ENCODE data around the gene BHMT.

BHMT gene

DNA sequence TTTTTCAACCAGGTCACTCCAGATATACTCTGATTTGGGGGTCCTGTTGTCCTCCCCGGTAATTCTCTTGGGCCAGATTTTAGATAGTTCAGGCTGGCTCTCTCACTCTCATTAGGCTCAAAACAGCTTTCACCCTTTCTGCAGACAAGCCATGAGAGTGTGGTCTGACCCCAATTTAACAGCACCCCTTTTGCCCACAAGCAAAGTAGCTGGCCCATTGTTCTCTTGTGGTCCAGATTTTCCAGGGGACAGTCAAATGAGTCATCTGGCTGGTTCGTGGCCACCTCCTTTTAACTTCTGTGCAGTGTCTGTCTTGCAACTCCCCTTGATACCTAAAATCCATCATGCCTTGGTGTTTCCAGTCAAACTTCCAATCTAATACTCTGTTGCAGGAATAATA lies 25.5 kb upstream of the BHMT start:
- Histone ChIP-seq H3K27me3 (ENCODE audit: control insufficient read depth in 1 of 2, insufficient read depth in 2 of 2, low read length in 2 of 2) (no peaks in the 10 kb centered on the region), H3K9ac (ENCODE audit: low read length) (no peak overlapping the region), H3K4me1 (ENCODE audit: insufficient read depth, low read length) (no peaks in the 10 kb centered on the region), H3K36me3 (ENCODE audit: insufficient read depth, low read length) (no peaks in the 10 kb centered on the region), H3K9me3 (ENCODE audit: low read length) (no peaks in the 10 kb centered on the region), H3K27ac (ENCODE audit: low read depth, low read length) (no peak overlapping the region), H3K4me3 (ENCODE audit: low read depth in 1 of 2, low read length in 2 of 2) (no peak overlapping the region)

DNA sequence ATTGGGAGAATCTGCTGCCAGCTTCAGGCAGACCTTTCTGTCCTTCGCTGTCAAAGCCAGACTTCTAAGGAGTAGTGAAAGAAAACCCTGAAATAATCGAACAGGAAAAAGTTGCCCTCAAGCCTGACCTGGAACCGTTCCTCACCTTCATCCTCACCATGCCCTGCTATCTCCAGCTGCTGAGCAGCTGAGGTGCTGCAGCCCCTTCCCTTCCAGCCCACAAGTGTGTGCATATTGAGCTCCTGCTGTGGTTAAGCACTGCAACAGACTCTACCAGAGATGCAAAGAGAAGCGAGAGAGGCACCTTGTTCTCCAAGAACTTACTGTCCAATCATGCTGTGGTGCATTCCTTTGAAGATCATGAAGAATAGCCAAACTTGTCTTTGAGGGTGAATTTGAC lies 23.1 kb upstream of the BHMT start:
- no peaks in the 10 kb centered on the region for H3K27me3 ChIP-seq (ENCODE audit: control insufficient read depth in 1 of 2, insufficient read depth in 2 of 2, low read length in 2 of 2)
- no peak overlapping the region for H3K27ac ChIP-seq (ENCODE audit: low read depth, low read length)
- no peak overlapping the region for H3K4me3 ChIP-seq (ENCODE audit: low read depth in 1 of 2, low read length in 2 of 2)
- no peak overlapping the region for H3K9ac ChIP-seq (ENCODE audit: low read length)
- H3K4me1 ChIP-seq (ENCODE audit: insufficient read depth, low read length) = no peaks in the 10 kb centered on the region
- H3K36me3 ChIP-seq (ENCODE audit: insufficient read depth, low read length) = no peaks in the 10 kb centered on the region
- H3K9me3 ChIP-seq (ENCODE audit: low read length) = no peaks in the 10 kb centered on the region

DNA sequence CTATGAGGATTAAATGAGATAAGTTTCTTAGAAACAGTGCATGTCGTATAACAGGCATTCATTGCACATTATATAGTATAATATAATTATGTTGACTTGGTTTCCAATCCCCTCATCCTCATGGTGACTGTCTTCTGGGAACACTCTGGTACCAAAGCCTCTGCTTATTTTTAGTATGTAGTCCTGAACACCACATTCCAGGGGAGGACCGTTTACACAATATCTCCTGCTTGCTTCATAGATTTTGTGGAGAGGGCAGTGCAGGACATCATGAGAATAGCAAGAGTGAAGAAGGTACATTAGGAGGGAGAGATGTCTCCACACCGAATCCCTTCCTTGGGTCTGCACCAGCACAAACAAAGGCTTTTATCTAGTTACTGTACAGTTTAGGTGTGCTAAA lies 20.5 kb upstream of the BHMT start:
- no peak overlapping the region for H3K4me3 ChIP-seq (ENCODE audit: low read depth in 1 of 2, low read length in 2 of 2)
- no peaks in the 10 kb centered on the region for H3K27me3 ChIP-seq (ENCODE audit: control insufficient read depth in 1 of 2, insufficient read depth in 2 of 2, low read length in 2 of 2)
- H3K9ac ChIP-seq (ENCODE audit: low read length) = no peak overlapping the region
- no peak overlapping the region for H3K27ac ChIP-seq (ENCODE audit: low read depth, low read length)
- no peaks in the 10 kb centered on the region for H3K9me3 ChIP-seq (ENCODE audit: low read length)
- H3K36me3 ChIP-seq (ENCODE audit: insufficient read depth, low read length) = no peaks in the 10 kb centered on the region
- H3K4me1 ChIP-seq (ENCODE audit: insufficient read depth, low read length) = no peaks in the 10 kb centered on the region

DNA sequence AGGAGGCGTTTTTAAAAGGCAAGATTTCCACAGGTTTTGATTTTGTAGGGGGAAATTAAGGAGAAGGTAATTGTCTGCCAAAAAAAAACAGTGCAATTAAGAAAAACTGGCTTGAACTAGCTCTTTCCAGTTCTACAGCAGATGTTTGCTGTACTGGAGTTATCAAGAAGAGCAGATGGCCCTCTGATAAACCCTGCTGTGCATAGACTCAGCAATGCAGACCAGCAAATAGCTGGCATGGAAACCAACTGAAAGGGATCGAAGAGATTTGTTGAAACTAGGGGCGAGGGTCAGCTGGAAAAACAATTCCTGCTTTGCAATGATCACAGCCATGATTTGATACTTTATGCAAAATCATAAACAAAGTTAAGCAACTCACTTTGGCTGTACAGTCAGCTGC lies 17.8 kb upstream of the BHMT start:
- Histone ChIP-seq H3K4me1 (ENCODE audit: insufficient read depth, low read length) (no peaks in the 10 kb centered on the region), H3K9ac (ENCODE audit: low read length) (no peak overlapping the region), H3K36me3 (ENCODE audit: insufficient read depth, low read length) (no peaks in the 10 kb centered on the region), H3K27ac (ENCODE audit: low read depth, low read length) (no peak overlapping the region), H3K9me3 (ENCODE audit: low read length) (no peaks in the 10 kb centered on the region), H3K4me3 (ENCODE audit: low read depth in 1 of 2, low read length in 2 of 2) (no peak overlapping the region), H3K27me3 (ENCODE audit: control insufficient read depth in 1 of 2, insufficient read depth in 2 of 2, low read length in 2 of 2) (no peaks in the 10 kb centered on the region)

DNA sequence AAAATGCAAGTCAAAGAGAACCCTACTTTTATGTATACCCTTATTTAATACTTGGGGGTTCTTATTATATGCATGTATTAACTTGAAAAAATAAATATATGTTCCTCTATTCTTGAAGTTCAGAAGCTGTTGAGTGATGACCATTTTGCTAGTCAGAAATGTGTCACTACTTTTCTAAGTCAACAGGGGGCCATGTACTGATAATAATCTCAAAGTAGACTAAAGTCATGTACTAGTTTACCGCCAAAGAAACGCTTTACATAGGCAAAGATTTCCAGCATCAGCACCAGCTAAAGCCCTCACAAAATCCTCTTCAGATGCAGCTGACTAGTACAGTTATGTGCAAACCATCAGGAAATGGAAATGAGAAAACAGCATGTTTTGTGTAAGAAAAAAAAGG lies 5.7 kb upstream of the BHMT start:
- Histone ChIP-seq H3K27me3 (ENCODE audit: control insufficient read depth in 1 of 2, insufficient read depth in 2 of 2, low read length in 2 of 2) (no peaks in the 10 kb centered on the region), H3K4me1 (ENCODE audit: insufficient read depth, low read length) (peaks cover 17% of the 10 kb centered on the region), H3K9ac (ENCODE audit: low read length) (no peak overlapping the region), H3K4me3 (ENCODE audit: low read depth in 1 of 2, low read length in 2 of 2) (no peak overlapping the region), H3K27ac (ENCODE audit: low read depth, low read length) (no peak overlapping the region), H3K9me3 (ENCODE audit: low read length) (no peaks in the 10 kb centered on the region), H3K36me3 (ENCODE audit: insufficient read depth, low read length) (no peaks in the 10 kb centered on the region)

DNA sequence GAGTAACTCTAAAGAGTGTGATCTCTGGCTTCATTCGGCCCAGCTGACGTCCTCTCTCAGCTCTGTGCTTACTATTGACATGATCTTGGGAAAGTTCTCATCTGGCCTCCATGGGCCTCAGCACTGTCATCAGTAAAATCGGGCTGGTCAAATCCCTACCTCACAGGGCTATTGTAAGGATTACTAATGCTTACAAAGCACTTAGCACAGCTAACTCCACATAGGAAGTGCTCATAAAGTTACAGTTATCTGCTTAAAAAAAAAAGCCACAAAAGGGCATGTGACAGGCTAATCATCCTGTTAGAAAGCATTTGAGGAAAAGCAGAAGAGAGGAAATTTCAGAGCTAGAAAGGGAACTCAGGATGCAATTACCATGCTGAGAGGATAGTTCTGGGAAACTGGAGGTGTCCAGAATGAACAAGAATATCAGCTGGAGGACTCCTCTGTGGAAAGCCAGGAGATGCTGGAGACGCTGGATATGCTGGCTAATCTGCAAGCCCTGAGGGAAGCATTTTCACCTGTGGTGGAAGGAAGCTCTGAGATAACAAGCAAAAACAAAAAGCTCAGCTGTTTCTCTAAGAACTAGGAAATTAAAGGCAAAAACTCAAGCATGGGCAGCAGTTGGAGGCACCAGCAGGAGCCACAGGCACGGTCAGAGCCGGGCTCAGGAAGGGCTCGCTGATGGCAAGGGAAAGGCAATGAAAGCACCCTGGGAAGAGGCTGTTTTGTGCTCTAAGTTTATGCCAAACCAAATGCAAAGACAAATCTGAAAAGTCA lies 4.4 kb upstream of the BHMT start:
- Histone ChIP-seq H3K9me3 (ENCODE audit: low read length) (no peaks in the 10 kb centered on the region), H3K27me3 (ENCODE audit: control insufficient read depth in 1 of 2, insufficient read depth in 2 of 2, low read length in 2 of 2) (peaks cover 0 to 12% of the 10 kb centered on the region in 2 donors), H3K4me3 (ENCODE audit: low read depth in 1 of 2, low read length in 2 of 2) (no peak overlapping the region), H3K27ac (ENCODE audit: low read depth, low read length) (no peak overlapping the region), H3K9ac (ENCODE audit: low read length) (no peak overlapping the region), H3K4me1 (ENCODE audit: insufficient read depth, low read length) (peaks cover 17% of the 10 kb centered on the region), H3K36me3 (ENCODE audit: insufficient read depth, low read length) (no peaks in the 10 kb centered on the region)

DNA sequence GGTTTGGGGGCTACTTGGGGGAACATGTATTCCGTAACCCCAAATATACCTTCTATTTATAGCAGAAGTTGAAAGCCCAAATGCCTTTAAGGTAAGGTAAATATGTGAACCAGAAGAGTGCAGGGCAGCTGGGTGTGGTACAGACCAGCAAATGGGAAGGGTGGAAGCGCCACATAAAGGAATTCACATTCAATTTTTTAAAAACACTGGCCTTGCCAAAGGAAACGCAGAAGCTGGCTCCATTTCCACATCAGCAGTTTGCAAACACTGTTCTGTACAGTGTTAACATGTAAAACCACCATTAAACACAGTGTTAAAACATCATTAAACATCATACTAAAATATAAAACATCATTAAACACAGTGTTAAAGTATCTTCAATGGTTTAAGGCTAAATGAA lies 3.5 kb upstream of the BHMT start:
- H3K4me3 ChIP-seq (ENCODE audit: low read depth in 1 of 2, low read length in 2 of 2) = no peak overlapping the region

DNA sequence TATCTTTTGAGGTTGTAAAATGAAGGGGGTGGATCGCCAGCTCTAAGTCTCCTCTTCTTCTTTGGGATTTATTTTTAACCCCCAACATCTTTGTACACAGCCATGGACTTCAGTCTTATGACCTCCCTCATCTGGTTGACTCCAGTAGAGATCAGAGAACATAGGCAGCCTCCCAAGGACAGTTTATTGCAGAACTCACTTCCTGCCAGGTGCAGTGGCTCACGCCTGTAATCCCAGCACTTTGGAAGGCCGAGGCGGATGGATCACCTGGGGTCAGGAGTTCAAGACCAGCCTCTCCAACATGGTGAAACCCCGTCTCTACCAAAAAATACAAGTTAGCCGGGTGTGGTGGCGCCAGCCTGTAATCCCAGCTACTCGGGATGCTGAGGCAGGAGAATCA lies 2.8 kb upstream of the BHMT start:
- peaks cover 0 to 21% of the 10 kb centered on the region in 2 donors for H3K27me3 ChIP-seq (ENCODE audit: control insufficient read depth in 1 of 2, insufficient read depth in 2 of 2, low read length in 2 of 2)
- H3K27ac ChIP-seq (ENCODE audit: low read depth, low read length) = no peak overlapping the region
- H3K4me1 ChIP-seq (ENCODE audit: insufficient read depth, low read length) = peaks cover 17% of the 10 kb centered on the region
- no peak overlapping the region for H3K4me3 ChIP-seq (ENCODE audit: low read depth in 1 of 2, low read length in 2 of 2)
- no peaks in the 10 kb centered on the region for H3K36me3 ChIP-seq (ENCODE audit: insufficient read depth, low read length)
- no peak overlapping the region for H3K9ac ChIP-seq (ENCODE audit: low read length)
- H3K9me3 ChIP-seq (ENCODE audit: low read length) = no peaks in the 10 kb centered on the region

More for the DNA sequence above, 3.5 kb upstream of the BHMT start:
- Histone ChIP-seq H3K27ac (ENCODE audit: low read depth, low read length) (no peak overlapping the region), H3K9ac (ENCODE audit: low read length) (no peak overlapping the region), H3K36me3 (ENCODE audit: insufficient read depth, low read length) (no peaks in the 10 kb centered on the region), H3K9me3 (ENCODE audit: low read length) (no peaks in the 10 kb centered on the region), H3K27me3 (ENCODE audit: control insufficient read depth in 1 of 2, insufficient read depth in 2 of 2, low read length in 2 of 2) (peaks cover 0 to 20% of the 10 kb centered on the region in 2 donors), H3K4me1 (ENCODE audit: insufficient read depth, low read length) (peaks cover 17% of the 10 kb centered on the region)

DNA sequence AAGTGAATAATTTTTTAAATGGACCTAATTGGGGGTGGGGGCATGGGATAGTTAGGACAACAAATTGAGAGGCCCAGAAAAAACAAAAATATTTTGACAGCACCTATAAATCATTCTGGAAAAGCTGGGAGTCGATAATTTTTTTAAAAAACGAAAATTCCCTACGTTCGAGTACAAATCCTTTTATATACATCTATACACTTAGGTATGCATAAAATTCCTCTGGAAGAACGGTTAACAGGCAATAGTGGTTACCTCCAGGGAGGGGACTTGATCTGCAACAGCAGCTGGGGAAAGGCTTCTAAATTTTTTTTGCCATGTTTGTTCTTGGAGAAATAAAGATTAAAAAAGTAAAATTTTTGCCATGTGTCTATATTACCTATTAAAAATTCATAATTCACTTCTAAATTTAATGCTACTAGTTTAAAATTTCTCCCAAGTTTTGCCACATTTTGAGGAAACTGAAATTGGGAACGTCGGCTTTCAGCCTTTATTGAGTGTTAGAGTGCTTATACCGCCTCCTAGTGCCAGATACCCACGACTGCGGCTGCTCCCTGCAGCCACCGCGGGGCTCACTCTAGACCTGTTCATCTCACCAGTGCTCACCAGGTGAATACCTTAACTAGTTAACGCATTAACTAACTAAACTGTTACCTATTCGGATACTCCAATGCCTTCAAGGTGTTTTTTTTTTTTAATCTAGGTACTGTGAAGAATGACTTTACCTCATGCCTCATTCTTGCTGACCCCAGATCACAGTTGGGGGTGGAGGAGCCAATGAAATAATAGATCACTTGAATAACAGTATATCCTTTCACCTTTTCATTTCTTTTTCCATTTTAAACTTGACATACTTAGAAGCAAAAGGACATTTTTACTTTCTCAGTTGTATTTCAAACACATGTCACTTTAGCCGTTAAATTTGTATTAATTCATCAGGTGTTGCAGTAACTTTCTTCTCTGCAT lies 1.8 kb upstream of the BHMT start:
- no peaks in the 10 kb centered on the region for H3K9me3 ChIP-seq (ENCODE audit: low read length)
- peaks cover 0 to 21% of the 10 kb centered on the region in 2 donors for H3K27me3 ChIP-seq (ENCODE audit: control insufficient read depth in 1 of 2, insufficient read depth in 2 of 2, low read length in 2 of 2)
- no peak overlapping the region for H3K27ac ChIP-seq (ENCODE audit: low read depth, low read length)
- H3K9ac ChIP-seq (ENCODE audit: low read length) = no peak overlapping the region
- no peak overlapping the region for H3K4me3 ChIP-seq (ENCODE audit: low read depth in 1 of 2, low read length in 2 of 2)
- peaks cover 17% of the 10 kb centered on the region for H3K4me1 ChIP-seq (ENCODE audit: insufficient read depth, low read length)
- no peaks in the 10 kb centered on the region for H3K36me3 ChIP-seq (ENCODE audit: insufficient read depth, low read length)

DNA sequence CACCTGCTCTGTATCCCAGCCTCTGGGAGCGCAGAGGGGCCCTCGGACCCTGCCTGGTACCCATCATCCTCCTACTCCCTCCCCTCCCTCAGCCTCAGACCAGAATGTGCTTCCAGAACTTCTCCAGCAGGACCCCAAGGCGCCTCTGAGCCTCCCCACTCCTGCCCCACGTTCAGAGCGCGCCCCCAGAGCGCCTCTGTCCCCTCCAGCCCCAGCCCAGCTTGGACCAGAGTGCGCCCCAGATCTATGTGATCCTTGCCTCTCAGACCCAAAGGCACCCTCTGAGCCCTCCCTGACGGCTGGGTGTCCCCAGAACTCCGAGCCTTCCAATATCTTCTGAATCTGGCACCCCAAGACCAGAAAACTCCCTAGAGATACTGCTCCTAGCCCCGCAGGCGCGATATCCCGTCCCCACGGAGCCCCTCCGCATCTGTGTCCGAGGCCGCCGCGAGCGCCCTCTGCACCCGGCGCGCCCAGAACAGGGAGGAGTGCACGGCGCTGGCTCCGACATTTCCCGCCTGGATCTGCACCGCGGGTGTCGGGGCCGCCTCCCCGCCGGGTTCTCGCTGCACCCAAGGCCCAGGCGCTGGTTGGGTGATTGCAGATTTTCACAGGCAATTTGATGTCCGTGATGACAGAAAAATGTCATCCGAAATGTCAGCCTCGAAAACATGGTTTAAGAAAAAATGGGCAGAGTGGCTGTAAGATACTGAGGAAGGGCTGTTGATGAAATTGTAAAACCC lies 522 bp downstream of the BHMT start:
- no peak overlapping the region for H3K27ac ChIP-seq (ENCODE audit: low read depth, low read length)
- peaks cover 16% of the 10 kb centered on the region for H3K4me1 ChIP-seq (ENCODE audit: insufficient read depth, low read length)
- H3K4me3 ChIP-seq (ENCODE audit: low read depth in 1 of 2, low read length in 2 of 2) = no peak overlapping the region
- no peak overlapping the region for H3K9ac ChIP-seq (ENCODE audit: low read length)
- H3K9me3 ChIP-seq (ENCODE audit: low read length) = no peaks in the 10 kb centered on the region
- no peaks in the 10 kb centered on the region for H3K36me3 ChIP-seq (ENCODE audit: insufficient read depth, low read length)
- H3K27me3 ChIP-seq (ENCODE audit: control insufficient read depth in 1 of 2, insufficient read depth in 2 of 2, low read length in 2 of 2) = peaks cover 0 to 21% of the 10 kb centered on the region in 2 donors

DNA sequence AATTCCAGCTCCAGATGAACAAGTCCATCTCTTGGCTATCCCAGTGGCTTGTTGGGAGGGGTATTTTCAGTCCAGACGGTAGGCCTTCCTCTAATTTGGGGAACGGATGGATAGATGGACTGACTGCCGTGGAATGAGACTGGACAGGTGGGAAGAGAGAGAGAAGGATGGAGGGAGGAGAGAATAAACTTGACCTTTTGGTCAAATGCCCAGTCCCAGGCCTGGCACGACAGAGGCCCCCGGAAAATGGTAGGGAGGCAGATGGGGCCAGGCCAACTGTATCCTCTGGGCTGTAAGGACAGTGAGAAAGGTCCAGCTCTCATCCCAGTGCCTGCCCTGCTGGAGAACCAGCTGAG lies 1.1 kb downstream of the BHMT start:
- Histone ChIP-seq H3K27ac (ENCODE audit: low read depth, low read length) (no peak overlapping the region), H3K27me3 (ENCODE audit: control insufficient read depth in 1 of 2, insufficient read depth in 2 of 2, low read length in 2 of 2) (peaks cover 0 to 21% of the 10 kb centered on the region in 2 donors), H3K9me3 (ENCODE audit: low read length) (no peaks in the 10 kb centered on the region), H3K36me3 (ENCODE audit: insufficient read depth, low read length) (no peaks in the 10 kb centered on the region), H3K4me1 (ENCODE audit: insufficient read depth, low read length) (peaks cover 10% of the 10 kb centered on the region), H3K9ac (ENCODE audit: low read length) (no peak overlapping the region), H3K4me3 (ENCODE audit: low read depth in 1 of 2, low read length in 2 of 2) (no peak overlapping the region)

Data from muscle layer of colon (tissue), 2 donors.